Dendritic cell treated with granulocyte-macrophage colony-stimulating factor and Interleukin-4, amounts not matched to agents 40 ng/mL and 50 ng/mL, for 4 days (primary cell): ENCODE data around the gene SLAMF9.

Source experiments
- H3K27ac Mint-ChIP-seq: one replicate; pipeline ENCODE4 v1.8.0; 2022; ENCODE audit warnings: mild to moderate bottlenecking, mixed read lengths
- H3K27me3 Mint-ChIP-seq: one replicate; pipeline ENCODE4 v1.8.0; 2022; ENCODE audit warnings: mild to moderate bottlenecking, mixed read lengths
- H3K36me3 Mint-ChIP-seq: one replicate; pipeline ENCODE4 v1.8.0; 2022; ENCODE audit warnings: low read depth, mixed read lengths
- H3K4me1 Mint-ChIP-seq: one replicate; pipeline ENCODE4 v1.8.0; 2022; ENCODE audit warnings: low read depth, mixed read lengths
- H3K4me3 Mint-ChIP-seq: one replicate; pipeline ENCODE4 v1.8.0; 2022; ENCODE audit warnings: mild to moderate bottlenecking, moderate library complexity, mixed read lengths
- H3K9me3 Mint-ChIP-seq: one replicate; pipeline ENCODE4 v1.8.0; 2022; ENCODE audit warnings: mixed read lengths
- intact Hi-C: fragments of 100-400 bp; cut with micrococcal nuclease; formaldehyde crosslinking; loops from one replicate; pipeline ENCODE4 v1.15.0; 2022

Gene SLAMF9

DNA sequence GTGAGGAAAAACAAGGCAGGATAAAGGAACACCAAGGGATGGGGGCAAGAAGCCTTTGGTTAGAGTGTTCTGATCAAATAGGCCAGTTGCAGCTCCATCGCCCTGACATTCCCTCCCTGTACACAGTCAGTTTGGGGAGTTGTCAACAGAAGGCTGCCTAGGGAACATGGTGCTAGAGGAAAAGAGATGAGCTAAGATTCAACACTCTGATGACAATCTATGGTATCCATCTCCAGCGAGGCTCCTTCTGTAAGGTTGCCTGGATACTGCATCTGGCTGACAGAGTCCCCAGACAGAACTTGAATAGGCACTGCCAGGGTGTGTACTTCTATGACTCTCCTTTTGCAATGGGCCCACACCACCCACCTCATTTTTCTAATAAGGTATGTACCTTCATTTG is 11.2 kb upstream of the SLAMF9 start:
- no peaks in the 10 kb centered on the region for H3K9me3 Mint-ChIP-seq
- H3K36me3 Mint-ChIP-seq: no peaks in the 10 kb centered on the region
- H3K4me1 Mint-ChIP-seq: peaks cover 26% of the 10 kb centered on the region
- H3K4me3 Mint-ChIP-seq: no peak overlapping the region
- H3K27me3 Mint-ChIP-seq: peaks cover 6% of the 10 kb centered on the region
- H3K27ac Mint-ChIP-seq: no peak overlapping the region
- intact Hi-C loops: no loop called here

DNA sequence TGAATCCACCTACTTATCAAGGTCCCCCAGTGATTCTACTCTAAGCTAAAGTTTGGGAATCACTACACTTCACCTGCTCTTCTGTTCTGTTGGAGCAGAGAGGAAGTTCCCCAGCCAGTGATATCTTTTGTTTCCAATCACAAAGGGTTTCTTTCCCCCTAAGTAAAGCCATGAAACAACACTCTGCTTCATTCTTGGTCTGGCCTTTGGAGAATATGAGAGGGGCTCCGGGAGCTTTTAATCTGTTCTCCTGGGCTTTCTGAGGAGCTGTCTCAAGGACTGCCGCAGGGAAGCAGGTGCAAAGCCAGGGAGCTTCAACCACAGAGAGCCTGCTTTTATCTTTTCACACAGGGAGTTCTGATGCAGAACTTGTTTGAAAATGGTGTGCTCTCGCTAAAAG is 10.1 kb upstream of the SLAMF9 start:
- no peaks in the 10 kb centered on the region for H3K9me3 Mint-ChIP-seq
- intact Hi-C loops: no loop called here
- peaks cover 6% of the 10 kb centered on the region for H3K27me3 Mint-ChIP-seq
- H3K36me3 Mint-ChIP-seq: no peaks in the 10 kb centered on the region
- H3K27ac Mint-ChIP-seq: no peak overlapping the region
- no peak overlapping the region for H3K4me3 Mint-ChIP-seq
- H3K4me1 Mint-ChIP-seq: peaks cover 29% of the 10 kb centered on the region

DNA sequence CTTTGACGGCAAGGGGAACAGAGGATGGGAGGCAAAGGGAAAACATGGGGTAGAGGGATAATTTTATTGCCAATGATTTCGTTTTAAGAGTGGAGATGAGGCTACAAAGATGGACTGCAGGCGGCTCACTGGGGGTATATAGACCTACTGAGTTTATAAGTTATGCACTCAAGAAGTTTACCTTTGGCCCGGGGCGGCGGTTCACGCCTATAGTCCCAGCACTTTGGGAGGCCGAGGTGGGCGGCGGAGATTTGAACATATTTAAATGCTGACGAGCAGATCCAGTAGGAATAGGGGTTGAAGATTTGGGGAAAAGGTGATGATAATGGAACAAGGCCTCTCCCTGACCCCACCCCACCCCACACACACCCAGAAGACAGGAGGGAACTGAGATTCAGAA is 8.1 kb upstream of the SLAMF9 start:
- no peaks in the 10 kb centered on the region for H3K36me3 Mint-ChIP-seq
- intact Hi-C loops: no loop called here
- no peaks in the 10 kb centered on the region for H3K9me3 Mint-ChIP-seq
- peaks cover 24% of the 10 kb centered on the region for H3K4me1 Mint-ChIP-seq
- H3K4me3 Mint-ChIP-seq: no peak overlapping the region
- H3K27ac Mint-ChIP-seq: no peak overlapping the region
- H3K27me3 Mint-ChIP-seq: peaks cover 1% of the 10 kb centered on the region

DNA sequence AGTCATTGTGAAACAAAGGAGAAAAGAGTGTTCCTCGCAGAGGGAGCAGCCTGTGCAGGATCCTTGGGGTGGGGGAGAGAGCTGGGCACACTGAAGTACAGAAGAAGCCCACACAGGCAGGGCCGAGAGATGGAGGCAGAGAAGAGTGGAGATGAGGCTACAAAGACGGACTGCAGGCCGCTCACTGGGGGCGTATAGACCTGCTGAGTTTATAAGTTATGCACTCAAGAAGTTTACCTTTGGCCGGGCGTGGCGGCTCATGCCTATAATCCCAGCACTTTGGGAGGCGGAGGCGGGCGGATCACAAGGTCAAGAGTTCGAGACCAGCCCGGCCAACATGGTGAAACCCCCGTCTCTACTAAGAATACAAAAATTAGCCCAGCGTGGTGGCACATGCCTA is 7.6 kb upstream of the SLAMF9 start:
- H3K4me3 Mint-ChIP-seq: no peak overlapping the region
- intact Hi-C loops: no loop called here

DNA sequence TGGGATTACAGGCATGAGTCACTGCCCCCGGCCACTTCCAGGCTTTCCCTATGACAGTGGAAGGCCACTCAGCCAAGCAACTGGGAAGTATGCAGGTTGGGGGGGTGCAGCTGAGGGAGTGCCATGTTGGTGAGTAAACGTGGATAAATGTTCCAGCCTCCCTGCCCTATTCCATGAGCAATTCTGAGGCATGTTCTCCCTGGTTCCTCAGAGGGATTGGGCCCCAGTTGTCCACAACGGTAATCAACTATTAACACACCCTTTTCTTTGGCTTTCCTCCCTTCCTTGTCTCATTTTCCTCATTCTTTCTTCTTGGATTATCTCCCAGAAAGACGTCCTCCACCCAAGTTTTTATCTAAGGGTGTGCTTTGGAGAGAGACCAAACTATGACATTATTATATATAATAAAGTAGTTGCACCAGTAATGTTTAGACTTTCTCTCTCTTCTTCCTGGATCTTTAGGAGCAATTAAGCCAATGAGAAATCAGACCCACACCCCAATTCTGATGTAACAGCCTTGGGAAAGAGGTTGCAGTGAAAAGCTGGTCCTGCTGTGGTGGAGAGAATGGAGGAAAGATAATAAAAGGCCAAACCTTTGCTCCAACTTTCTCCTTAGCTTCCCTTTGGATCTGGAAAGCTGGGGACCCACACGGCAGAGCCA is 6.8 kb upstream of the SLAMF9 start:
- H3K27me3 Mint-ChIP-seq: peaks cover 1% of the 10 kb centered on the region
- no peak overlapping the region for H3K27ac Mint-ChIP-seq
- intact Hi-C loops: no loop called here
- no peak overlapping the region for H3K4me3 Mint-ChIP-seq
- peaks cover 24% of the 10 kb centered on the region for H3K4me1 Mint-ChIP-seq
- no peaks in the 10 kb centered on the region for H3K9me3 Mint-ChIP-seq
- H3K36me3 Mint-ChIP-seq: no peaks in the 10 kb centered on the region

More for the DNA sequence above, 7.6 kb upstream of the SLAMF9 start:
- Mint-ChIP-seq H3K9me3 (no peaks in the 10 kb centered on the region), H3K36me3 (no peaks in the 10 kb centered on the region), H3K27me3 (peaks cover 1% of the 10 kb centered on the region), H3K4me1 (peaks cover 24% of the 10 kb centered on the region), H3K27ac (no peak overlapping the region)

DNA sequence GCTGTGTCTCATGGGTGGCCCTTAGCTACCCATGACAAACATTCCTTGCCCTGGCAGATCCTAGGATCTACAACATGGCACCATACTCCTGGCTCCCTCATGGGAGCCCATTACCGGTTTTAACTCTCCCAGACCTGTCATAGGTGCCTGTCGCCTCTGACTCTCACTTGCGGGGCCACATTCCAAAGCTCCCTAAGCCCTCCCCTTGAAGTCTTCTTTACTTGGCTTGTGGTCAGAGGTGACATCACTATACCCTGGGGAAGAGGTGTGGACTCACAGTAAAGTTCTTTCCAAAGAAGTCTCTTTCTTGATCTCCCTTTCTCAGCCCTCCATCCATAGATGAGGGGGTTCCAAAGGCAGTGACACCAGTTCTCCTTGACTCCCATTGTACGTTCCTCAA is 5.4 kb upstream of the SLAMF9 start:
- H3K36me3 Mint-ChIP-seq: no peaks in the 10 kb centered on the region
- peaks cover 1% of the 10 kb centered on the region for H3K27me3 Mint-ChIP-seq
- H3K4me3 Mint-ChIP-seq: no peak overlapping the region
- intact Hi-C loops: no loop called here
- no peak overlapping the region for H3K27ac Mint-ChIP-seq
- no peaks in the 10 kb centered on the region for H3K9me3 Mint-ChIP-seq
- H3K4me1 Mint-ChIP-seq: peaks cover 35% of the 10 kb centered on the region

DNA sequence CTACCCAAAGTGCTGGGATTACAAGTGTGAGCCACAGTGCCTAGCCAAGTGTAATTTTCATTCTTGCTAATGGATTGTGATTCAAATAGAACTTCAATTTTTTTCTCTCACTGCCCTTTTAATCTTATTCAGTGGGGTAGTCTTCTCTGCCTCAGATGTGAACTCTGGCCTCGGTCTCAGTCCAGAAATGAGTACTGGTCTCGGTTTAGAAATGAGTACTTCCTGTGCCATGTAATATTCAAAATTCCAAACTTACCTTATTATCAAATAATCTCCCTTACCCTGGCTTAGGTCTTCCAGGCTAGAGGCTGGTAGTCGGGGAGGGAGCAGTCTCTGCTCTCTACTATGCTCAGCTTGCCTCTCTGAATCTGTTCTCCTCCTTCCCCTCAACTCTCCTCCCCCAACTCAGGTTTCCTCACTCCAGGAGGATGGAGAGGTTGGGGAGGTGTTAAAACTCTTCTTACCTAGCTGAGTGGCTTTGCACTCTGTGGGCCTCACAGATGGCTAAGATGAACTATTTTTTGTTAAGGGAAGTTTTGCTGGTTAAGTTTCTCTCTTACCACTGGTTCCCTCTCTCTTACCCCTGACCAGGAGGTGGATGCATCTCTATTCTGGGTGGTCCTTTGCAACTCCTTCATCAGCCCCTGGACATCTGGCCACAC is 4.8 kb upstream of the SLAMF9 start:
- Mint-ChIP-seq H3K4me1 (peaks cover 41% of the 10 kb centered on the region), H3K9me3 (no peaks in the 10 kb centered on the region), H3K27me3 (peaks cover 1% of the 10 kb centered on the region), H3K27ac (no peak overlapping the region), H3K36me3 (no peaks in the 10 kb centered on the region), H3K4me3 (no peak overlapping the region)
- intact Hi-C loops: no loop called here

DNA sequence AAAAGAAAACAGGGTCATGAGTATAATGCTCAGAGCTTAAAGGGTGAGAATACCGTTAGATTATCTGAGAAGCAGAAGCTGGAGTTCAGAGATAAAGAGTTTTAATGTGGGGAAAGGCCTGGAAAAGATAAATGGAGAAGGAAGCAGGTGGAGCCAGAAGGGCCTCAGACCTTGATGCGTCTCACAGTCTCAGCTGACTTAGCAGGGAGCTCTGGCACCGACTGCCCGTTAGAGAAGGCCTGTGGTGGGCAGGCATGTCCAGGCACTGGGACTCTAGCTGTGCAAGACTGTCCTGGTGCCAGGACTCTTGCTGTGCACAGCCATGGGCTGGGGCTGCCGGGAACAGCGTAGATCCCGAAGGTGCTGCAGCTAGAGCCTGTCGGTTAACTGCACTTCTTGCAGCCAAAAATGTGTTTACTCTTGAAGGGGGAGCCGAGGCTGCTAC is 3.8 kb upstream of the SLAMF9 start:
- Mint-ChIP-seq H3K27ac (no peak overlapping the region), H3K27me3 (no peaks in the 10 kb centered on the region), H3K4me3 (no peak overlapping the region), H3K9me3 (no peaks in the 10 kb centered on the region), H3K4me1 (peaks cover 51% of the 10 kb centered on the region), H3K36me3 (no peaks in the 10 kb centered on the region)
- intact Hi-C loops: no loop called here

DNA sequence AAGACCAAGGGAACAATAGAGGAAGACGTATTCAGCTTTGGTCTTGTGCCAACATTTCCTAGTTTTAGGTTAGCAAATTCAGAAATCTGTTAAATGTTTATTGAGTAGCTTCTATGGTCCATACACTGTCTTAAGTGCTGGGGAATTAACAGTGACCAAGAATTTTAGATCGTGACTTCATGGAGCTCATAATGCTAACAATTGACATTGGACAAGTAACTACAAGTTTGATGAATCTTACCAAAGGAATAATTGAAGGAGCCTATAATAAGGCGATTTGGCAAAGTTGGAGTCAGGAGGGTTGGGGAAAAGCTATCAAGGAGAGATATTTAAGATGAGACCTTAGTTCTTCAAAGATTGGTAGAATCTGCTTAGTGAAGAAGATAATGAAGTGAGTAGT is 1.4 kb upstream of the SLAMF9 start:
- H3K27ac Mint-ChIP-seq: no peak overlapping the region
- H3K4me3 Mint-ChIP-seq: no peak overlapping the region
- H3K36me3 Mint-ChIP-seq: no peaks in the 10 kb centered on the region
- H3K4me1 Mint-ChIP-seq: peaks cover 61% of the 10 kb centered on the region
- H3K27me3 Mint-ChIP-seq: no peaks in the 10 kb centered on the region
- no peaks in the 10 kb centered on the region for H3K9me3 Mint-ChIP-seq
- intact Hi-C loops: no loop called here

DNA sequence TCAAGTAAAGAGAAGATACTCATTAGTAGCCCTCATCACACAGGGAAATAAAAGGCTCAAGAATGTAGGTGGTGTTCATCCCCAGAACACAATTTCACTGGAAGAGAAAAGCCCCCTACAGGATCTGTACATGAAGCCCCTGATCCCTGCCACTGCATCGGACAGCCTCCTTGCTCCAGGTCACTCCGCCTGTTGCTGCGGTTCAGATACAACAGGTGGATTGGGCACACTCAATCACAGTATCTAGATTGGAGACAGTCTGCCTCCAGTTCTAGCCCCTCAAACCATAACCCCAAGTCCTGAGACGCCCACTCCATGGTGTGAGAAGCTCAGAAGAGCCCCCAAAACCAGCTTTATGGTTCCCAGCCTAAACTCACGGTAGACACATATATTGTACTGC is 1.1 kb downstream of the SLAMF9 start:
- Mint-ChIP-seq H3K9me3 (no peaks in the 10 kb centered on the region), H3K4me1 (peaks cover 74% of the 10 kb centered on the region), H3K36me3 (no peaks in the 10 kb centered on the region), H3K27me3 (no peaks in the 10 kb centered on the region), H3K4me3 (peak overlapping the region; percentile 33), H3K27ac (peak overlapping the region; percentile 53)
- intact Hi-C loops: no loop called here

DNA sequence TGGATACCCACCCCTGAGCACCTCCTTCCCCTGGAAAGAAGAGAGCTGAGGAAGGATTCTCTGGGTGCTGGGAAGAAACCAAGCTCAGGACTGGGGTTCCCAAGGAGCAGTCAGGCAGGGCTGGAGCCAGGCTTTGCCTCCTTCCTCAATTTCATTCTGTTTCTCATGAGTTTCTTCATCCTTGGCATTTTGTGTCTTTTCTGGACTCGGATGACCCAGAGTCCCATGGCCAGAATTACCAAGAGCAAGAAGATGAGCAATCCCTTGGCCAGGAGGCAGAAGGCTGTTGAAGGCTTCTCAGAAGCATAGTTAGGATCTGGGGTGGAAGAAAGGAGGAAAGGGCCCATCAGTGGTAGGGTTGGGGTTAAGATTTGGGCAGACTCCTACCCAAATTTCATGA is 2.5 kb downstream of the SLAMF9 start:
- no peaks in the 10 kb centered on the region for H3K27me3 Mint-ChIP-seq
- H3K4me1 Mint-ChIP-seq: peaks cover 79% of the 10 kb centered on the region
- intact Hi-C loops: no loop called here
- no peak overlapping the region for H3K4me3 Mint-ChIP-seq
- H3K27ac Mint-ChIP-seq: peak overlapping the region; percentile 53
- H3K9me3 Mint-ChIP-seq: no peaks in the 10 kb centered on the region
- no peaks in the 10 kb centered on the region for H3K36me3 Mint-ChIP-seq

DNA sequence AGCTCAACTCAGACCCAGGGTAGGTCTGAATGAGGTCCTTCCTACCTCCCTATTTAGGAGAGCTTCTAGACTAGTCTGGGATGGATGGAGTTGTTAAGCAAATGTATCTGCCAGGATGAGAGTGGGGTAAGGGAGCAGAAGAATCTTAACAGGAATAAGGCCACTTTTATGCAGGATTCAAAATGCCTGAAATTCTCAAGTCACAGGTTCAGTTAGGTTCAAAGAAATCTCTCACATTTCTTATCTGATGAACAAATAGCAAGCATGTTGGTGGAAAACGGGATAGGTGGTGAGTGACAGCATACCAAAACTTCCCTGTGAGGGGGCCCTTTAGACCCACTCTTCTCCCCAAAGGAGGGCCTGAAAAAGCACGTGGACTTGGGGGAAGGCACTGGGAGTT is 3.0 kb downstream of the SLAMF9 start:
- no peaks in the 10 kb centered on the region for H3K36me3 Mint-ChIP-seq
- peak overlapping the region; percentile 65 for H3K27ac Mint-ChIP-seq
- intact Hi-C loops: no loop called here
- no peaks in the 10 kb centered on the region for H3K9me3 Mint-ChIP-seq
- peaks cover 81% of the 10 kb centered on the region for H3K4me1 Mint-ChIP-seq
- peaks cover 2% of the 10 kb centered on the region for H3K27me3 Mint-ChIP-seq
- H3K4me3 Mint-ChIP-seq: no peak overlapping the region

DNA sequence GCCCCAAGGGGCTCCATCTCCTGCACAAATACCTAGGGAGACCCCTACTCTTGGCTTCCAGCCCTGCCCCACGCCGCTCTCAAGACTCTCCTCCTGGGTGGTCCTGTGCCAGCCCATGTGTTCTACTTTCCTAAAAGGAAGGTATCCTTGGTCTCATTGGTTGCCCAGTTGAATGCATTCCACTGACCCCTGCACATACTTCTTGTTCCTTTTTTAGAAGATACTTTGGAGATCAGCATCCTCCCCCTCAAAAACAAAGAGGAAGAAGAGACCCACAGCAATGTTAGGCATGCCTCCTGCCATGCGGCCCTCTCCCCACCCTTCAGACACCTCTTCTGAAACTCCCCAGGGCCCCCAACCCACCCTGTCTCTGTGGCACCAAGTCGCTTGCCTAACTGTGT is 4.1 kb downstream of the SLAMF9 start:
- H3K4me1 Mint-ChIP-seq: peaks cover 85% of the 10 kb centered on the region
- intact Hi-C loops: no loop called here
- H3K27ac Mint-ChIP-seq: peak overlapping the region; percentile 65
- no peaks in the 10 kb centered on the region for H3K36me3 Mint-ChIP-seq
- peaks cover 12% of the 10 kb centered on the region for H3K27me3 Mint-ChIP-seq
- no peaks in the 10 kb centered on the region for H3K9me3 Mint-ChIP-seq
- H3K4me3 Mint-ChIP-seq: no peak overlapping the region

DNA sequence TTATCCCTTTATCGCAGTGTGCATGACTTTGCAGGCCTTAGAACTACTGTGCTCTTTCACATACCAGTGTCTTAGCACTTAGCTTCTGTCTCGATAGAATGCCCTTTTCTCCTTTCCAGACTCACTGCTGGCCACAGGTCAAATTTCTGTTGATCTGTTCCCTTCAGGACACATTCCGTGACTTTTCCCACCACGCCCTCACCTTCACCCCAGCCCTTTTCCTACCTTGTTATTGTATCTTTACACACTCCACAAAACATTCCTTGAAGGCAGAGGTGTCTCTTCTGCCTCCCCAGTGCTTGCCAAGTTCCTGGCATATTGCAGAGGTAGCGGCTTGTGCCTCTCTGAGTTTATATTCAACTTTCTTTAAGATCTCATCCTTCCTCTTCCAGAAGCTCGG is 4.9 kb downstream of the SLAMF9 start:
- peaks cover 21% of the 10 kb centered on the region for H3K27me3 Mint-ChIP-seq
- H3K9me3 Mint-ChIP-seq: no peaks in the 10 kb centered on the region
- H3K36me3 Mint-ChIP-seq: no peaks in the 10 kb centered on the region
- H3K4me1 Mint-ChIP-seq: peaks cover 85% of the 10 kb centered on the region
- intact Hi-C loops: no loop called here
- H3K27ac Mint-ChIP-seq: peak overlapping the region; percentile 65
- peak overlapping the region; percentile 52 for H3K4me3 Mint-ChIP-seq

DNA sequence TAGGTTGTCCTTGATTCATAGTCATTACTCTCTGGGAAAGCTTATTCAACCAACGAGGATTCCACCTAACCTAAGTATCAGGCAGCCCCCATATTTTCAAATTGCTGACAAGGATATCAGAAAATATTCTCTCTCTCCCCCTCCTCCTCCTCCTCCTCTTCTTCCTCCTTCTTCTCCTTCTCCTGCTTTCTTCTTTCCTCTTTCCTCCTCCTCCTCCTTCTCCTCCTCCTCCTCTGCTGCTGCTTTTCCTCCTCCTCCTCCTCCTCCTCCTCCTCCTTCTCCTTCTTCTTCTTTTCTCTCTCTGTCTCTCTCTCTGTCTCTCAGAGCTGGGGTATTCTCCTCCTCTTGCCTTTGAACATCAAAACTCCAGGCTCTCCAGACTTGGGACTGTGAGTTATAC is 6.1 kb downstream of the SLAMF9 start:
- no peak overlapping the region for H3K4me3 Mint-ChIP-seq
- no peaks in the 10 kb centered on the region for H3K9me3 Mint-ChIP-seq
- peaks cover 23% of the 10 kb centered on the region for H3K27me3 Mint-ChIP-seq
- H3K4me1 Mint-ChIP-seq: peaks cover 85% of the 10 kb centered on the region
- H3K27ac Mint-ChIP-seq: peak overlapping the region; percentile 44
- H3K36me3 Mint-ChIP-seq: no peaks in the 10 kb centered on the region
- intact Hi-C loops: no loop called here
